ENCODE results near the gene SLC23A2.
"Not testable (repeated sequence)": the region's sequence is repeated elsewhere in the genome, so short reads cannot be mapped to it uniquely, and the experiment has no call there.

Gene SLC23A2

DNA sequence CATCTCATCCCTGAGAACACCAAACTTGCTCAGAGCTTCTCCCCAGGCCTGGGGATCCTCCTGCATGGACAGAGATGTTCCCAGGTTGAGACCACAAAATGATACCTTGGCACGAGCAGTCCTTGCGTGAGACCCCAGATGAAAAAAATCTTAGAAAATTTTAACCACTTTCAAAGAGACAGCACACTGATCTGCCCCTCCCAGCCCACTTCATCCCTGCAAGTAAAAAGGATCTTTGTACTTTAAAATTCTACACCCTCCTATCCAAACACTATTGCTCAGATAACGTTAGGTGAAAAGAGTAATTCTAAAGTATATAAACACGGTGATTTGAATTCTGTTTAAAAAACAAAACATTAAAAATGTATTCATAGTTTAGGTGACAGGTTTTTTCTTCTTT is 98.5 kb downstream of the SLC23A2 start:
- DNase-seq (ENCODE audit: low read depth in 2 of 2), result no peak

DNA sequence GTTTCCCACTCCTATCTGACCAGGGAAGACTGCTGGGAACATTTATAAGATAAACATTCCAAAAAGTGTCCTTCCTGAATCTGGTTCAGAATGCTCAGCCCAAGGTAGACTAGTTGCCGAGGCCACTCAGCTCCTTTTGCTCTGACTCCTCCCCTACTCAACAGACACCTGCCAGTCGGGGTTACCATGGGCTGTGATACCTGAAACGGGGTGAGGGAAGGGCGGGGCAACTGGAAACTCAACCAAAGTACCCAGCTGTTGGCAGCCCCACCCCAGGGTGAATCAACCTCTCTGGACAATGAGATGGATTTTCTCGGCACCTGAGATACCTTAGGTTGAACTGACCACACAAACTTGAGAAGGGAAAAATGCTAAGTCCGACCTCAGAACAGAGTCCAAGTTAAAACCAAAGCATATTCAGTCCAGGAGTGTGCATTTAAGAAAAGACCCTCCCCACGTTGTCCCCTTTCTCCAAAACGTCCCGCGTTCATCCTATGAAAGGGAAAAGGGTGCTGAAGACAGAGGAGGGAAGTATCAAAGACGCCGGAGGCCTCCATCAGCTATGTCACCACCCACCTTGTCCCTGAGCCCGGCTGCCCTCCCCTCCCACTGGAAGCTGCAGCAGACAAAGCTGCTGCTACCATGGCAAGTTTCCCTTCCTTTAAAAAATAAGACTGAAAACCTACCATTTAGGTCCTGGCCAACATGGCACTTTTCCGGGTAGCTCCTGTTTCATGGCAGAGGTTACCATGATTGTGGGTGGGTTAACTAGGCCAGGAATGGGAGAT is 100.1 kb downstream of the SLC23A2 start:
- DNase-seq (ENCODE audit: low read depth in 2 of 2), result no peak

DNA sequence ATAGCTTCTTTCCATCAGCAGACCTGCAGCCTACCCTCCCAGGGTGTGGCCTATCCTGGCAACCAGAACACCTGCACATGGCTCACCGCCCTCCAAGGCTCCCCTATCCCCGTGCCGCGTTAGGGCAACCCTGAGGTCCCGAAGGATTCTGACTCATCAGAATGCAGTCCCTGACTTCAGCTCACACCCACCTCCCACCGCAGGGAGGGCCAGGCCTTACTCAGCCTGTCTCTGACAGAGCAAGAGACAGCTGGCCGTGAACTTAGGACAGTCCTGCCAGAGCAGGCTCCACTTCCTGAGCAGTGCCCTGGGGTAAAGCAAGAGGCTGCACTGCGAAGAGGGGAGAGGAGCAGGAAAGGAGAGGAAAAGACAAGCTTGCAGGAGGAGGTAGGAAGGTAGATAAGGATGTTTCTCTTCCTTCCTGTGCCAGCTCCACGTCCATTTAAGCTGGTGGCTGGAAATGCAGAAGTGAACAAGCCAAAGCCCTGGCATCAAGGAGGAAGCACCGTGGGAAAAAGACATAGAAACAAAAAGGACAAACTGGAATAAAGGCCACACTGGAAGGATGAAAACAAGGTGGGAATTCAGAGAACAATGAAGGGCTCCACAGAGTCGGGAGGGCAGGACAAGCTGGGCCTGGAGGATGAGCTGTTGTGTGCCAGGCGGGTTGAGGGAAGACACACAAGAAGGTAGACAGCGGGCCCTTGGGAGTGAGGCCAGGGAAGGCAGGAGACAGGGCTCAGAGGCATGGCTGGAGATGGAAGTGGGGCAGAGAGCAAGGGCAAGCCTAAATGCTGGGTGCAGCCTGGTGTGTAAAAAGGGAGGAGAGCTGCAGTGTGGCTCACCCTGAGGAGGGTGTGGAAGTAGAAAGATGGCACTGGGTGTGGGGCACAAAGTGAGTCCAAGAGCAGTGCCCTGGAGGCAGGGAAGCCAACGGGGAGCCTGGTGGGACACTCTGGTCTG is 102.7 kb downstream of the SLC23A2 start:
- no peak for DNase-seq (ENCODE audit: low read depth in 2 of 2)

DNA sequence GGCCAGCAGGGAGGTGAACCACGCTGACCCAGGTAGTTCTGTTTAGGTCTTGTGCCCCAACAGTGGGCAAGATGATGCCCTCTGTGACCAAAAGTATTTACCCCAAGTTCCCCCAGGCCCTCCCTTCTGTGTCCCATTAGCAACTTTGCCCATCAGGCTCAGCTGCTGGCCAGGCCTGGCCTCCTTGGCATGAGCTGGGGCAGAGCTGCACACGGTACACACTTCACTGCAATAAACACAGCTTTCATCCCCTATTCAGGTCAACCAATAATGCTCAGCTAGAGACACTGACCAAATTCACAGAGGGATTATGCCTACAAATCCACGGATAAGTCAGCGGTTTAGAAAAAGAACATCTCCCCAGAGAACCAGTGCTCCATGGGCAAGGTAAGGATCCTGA is 103.7 kb downstream of the SLC23A2 start:
- no peak for DNase-seq (ENCODE audit: low read depth in 2 of 2)

DNA sequence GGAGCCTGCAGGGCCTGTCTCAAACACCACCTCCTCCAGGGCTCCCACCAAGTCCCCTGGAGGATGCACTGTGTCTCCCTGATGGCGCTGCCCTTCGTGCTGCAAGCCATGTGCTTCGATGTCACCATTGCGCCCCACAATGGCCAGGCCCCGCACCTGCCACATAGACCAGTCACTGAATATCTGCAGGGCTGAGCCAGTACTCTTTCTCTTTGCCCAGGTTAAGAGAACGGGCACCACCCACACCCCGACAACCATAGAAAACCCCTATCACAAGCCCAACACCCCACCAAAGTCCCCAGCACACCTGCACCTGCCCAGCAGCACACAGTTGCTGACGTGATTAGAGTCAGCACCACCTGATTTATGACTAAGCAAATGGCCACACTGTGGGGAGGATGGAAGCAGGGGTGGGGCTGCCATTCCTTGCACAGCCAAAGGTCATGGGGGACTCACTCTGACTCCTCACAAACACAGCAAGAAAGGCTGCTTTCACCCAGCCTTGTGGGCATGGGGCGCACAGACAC is 104.3 kb downstream of the SLC23A2 start:
- no peak for DNase-seq (ENCODE audit: low read depth in 2 of 2)

DNA sequence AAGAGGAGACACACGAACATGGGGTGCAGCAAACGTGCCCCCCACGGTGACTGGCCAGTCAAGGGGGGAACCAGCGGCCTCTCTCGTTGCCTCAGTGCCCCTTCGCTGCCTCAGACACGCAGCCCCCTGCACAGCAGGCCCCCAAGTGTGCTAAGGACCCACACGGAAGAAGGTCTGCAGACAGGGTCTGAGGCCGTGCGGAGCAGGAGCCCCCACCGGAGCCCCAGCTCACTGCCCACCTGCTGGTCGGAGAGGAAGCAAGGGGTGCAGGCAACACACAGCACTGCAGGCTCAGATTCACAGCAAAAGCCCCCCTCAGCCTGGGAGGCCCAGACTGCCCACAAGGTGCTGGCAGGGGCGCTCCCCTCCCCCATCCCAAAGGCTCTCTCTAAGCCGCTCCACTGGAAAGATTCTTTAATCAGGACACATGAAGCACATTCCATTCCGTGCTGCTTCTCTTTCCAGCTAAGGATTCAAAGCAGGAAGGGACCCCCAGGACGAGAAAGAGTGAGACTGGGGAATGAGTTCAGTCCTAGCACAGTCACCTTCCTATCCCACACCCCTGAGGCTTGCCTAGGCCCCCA is 105.1 kb downstream of the SLC23A2 start:
- DNase-seq (ENCODE audit: low read depth in 2 of 2), result no peak

DNA sequence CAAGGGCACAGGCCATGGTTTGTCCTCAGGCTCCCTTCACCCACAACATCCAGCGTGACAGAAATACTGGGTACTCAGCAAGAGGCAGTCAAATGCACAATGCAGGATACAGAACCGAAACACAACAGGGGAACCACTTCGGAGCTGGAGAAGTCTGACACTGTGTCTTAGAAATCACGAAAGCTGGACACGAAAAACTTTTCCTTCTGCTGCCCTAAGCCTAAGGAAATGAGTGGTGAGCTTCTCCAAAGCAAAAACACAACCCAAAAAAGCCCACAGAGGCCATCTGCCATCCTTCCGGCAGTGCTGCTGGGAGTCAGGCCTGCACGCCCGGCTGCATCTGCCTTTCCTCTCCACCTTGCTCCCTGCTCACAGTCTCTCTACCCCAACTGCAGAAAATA is 106.3 kb downstream of the SLC23A2 start:
- DNase-seq (ENCODE audit: low read depth in 2 of 2), result no peak

DNA sequence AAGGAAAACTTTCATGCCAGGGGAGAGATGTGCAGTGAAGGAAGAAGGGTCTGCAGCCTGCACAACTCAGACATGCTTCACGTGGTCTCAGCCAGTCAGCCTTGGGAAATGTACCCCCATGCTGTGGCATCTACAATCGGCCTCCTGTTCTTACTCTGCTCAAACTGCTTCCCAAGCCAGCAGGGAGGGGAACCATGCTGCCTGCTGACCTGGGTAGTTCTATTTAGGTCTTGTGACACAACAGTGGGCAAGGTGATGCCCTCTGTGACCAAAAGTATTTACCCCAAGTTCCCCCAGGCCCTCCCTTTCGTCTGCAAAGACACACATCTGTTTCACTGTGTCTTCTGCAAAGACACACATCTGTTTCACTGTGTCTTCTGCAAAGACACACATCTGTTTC is 106.9 kb downstream of the SLC23A2 start:
- no peak for DNase-seq (ENCODE audit: low read depth in 2 of 2)

DNA sequence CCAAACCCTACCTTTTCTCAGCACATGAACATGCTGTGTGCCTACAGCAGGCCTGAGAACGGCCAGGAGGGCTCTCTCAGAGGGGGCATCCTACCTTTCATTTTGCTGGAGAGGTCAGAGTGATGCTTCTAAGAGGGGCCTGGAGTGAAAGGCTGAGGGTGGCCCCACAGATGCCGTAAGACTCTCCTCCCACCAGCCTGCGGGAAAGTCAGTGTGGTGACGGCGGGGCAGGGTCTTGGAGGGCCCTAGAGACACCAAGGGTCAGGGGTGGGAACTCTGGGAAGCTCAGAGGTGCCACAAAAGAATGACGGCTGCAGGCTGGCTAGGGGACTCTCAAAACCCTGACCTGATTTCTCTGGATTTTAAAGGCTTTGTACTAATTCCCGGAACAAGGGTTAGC is 107.6 kb downstream of the SLC23A2 start:
- no peak for DNase-seq (ENCODE audit: low read depth in 2 of 2)

DNA sequence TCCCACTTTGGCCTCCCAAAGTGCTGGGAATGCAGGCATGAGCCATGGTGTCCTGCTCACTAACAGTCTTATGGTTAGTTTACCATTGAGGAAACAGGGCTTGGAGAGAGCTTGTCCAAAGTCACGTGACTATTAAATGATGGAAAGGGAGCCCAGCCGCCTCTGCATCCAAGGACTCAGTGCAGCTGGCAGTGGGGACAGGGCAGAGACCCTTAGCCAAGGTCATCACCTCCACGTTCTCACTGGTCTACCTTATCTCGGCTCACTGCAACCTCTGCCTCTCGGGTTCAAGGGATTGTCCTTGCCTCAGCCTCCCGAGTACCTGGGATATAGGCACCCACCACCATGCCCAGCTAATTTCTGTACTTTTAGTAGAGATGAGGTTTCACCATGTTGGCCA is 109.3 kb downstream of the SLC23A2 start:
- DNase-seq (ENCODE audit: low read depth in 2 of 2), result no peak

DNA sequence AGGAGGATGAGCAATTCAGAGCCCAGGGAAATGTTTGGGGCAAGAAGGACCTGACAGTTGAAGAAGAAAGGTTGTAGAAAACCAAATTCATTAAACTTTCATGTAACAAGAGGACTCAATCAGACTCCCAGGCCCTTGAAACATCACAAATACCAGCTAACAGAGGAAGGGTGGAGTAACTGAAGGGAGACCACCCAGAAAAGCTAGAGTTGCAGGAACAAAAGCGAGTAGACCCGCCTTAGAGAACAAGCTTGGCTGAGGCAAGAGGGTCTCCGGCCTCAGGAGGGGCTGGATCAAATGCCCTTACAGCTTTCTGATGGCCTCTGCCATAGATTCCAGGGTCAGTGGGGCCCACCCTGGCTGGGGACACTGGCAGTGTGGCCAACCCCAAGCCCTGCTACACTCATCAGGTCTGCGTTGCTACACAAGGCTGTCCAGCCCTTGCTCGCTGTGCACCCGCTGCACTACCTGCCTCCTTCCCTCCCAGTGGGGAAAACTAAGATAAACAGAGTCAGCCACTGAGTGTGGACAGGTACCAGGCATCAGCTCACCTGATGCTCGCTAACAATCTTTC is 110.0 kb downstream of the SLC23A2 start:
- no peak for DNase-seq (ENCODE audit: low read depth in 2 of 2)

DNA sequence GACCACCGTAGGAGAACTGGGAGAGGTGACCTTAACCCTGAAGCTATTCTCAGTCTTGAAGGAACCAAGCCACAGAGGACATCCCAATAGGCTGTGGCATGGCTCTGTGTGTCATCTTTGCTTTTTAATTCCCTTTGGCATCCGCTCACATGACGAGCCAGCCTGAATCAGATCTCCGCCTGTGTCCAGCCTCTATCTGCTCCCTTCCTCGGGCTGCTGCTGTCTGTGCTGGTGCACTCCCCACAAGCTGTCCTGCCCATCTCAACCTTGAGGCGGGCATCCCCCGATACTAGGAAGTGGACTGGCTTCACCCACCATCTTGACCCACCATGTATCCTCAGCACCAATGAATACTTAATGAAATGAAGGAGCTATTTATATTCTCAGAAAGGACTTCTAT is 111.9 kb downstream of the SLC23A2 start:
- DNase-seq (ENCODE audit: low read depth in 2 of 2), result no peak

DNA sequence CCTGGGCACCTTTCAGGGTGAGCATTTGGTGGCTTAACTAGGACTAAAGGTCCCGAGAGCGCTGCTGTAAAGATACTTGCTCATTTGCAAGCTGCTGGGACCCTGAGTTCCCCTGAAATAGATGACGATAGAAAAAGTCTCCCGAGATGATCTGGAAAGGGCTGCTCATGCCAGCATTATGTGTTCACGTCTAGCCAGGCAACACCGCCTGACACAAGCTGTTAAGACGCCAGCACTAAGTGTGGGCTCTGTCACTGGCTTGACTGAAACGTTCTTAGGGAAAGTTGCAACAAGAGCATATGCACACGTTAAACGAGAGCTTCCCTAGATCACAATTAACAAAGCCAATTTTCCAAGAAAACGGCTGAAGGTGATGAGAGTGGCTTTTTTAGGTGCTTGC is 113.7 kb downstream of the SLC23A2 start:
- no peak for DNase-seq (ENCODE audit: low read depth in 2 of 2)

DNA sequence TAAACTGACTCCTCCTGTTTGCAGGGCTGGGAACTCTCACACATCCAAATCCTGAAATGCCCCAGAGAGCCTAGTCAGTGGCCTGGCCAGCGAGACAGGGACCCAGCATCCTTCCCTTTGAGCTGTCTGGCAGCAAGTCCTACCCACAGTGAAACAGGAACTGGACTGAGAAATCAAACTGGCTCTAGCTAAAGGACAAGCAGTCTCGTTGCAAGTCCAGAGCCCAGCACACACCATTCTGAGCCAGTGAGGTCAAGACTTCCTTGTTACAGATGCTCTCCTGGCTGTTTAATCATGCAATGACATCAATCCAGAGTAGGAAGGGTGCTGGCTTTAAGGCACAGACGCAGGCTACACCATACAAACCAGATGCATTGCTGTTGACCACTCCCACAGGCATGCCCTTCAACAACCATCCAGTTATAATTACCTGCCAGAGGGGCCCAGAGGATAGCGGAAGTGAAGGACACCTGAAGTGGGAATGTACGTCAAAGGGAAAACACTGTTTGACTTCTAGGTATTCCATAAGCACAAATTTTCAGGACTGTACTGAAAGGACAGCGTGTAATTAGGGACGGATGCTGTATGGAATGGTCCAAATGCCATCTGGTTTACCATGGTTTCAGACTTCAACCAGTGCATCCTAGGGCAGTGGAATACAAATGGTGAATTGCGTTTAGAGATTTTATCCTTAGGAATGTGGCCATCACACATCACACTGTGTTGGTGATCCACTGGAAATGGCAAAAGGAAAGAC is 114.4 kb downstream of the SLC23A2 start:
- no peak for DNase-seq (ENCODE audit: low read depth in 2 of 2)

DNA sequence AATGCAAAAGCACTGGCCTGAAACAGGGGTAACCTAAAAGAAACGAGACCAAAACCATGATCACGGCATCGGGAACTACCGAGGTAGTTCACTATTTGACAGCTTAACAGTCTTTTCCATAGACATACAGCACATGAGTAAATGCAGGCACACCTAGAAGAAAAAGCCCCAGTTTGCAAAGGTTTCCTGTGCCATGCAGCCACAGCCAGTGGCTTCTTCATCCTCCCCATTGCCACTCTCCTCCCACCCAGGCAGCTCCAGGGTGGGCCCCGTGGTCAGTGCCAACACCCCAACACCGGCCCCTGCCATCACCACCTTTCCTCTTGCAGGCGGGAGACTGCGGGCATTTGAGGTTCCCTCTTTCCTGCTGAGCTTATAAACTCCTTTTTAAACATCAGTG is 115.4 kb downstream of the SLC23A2 start:
- DNase-seq (ENCODE audit: low read depth in 2 of 2), result no peak

DNA sequence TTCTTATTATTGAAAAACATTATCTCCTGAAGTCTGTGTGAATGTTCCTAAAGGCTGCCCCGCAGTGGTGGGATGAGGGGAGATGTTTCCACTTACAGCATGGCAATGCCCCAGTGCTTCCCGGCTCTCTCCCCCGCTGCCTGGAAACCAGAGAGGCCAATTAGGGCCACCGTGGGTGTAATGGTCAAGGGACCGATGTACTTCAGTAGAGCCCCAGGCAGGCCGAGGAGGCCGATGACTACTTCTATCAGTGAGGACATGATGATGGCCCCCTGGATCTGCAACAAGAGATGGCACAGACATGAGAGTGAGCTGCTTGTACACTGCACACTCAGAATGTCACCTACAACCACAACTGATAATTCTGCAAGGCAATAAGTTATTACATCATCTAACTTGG is 117.8 kb downstream of the SLC23A2 start:
- DNase-seq (ENCODE audit: low read depth in 2 of 2), result no peak

DNA sequence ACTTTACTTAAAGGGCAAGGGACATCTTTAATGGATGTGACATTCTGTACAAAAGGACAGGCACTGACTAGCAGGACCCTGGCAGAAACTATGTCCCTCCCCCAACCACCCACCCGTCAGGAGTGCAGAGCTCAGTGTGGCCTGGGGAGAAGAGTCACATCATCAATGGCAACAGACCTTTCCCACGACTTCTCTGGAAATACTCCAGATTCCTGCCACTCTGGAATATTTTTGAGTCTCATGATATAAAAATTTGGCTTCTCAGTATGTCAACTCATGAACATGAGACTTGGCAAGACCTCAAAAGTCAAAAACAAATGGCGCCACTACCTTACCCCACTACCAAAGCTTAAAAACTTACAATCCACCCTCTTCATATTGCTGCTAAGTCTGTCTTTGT is 118.3 kb downstream of the SLC23A2 start:
- no peak for DNase-seq (ENCODE audit: low read depth in 2 of 2)

DNA sequence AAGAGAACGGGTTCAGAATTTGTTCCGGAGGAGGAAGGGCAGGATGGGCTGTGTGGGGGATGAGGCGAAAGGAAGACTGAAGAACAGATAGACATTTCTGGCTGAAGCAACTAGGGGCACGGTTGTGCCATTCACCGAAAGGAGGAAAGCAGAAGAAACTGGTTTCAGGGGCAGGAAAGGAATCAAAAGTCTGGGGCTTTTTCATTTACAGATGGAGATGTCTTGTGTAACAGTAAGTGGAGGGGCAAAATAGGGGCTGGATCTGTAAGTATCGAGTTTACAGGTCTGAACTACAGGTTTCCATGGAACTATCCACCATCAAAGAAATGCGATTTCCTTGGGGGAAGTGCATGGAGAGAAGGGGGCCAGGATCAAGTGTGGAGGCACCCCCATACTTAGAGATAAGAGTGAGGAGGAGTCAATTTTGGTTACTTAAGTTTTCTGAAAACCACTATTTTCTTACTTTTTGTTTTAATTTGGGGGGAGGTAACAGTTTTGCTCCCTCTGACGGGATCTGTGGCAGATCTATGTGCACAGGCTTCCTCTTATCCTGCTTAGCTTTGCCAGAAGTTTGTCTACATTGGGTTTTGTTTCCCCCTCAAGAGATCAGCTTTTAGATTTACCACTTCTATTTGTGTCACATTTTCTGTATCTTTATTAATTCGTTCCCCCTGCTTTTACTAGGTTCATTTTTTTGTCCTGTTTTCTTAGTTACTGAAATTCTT is 120.1 kb downstream of the SLC23A2 start:
- DNase-seq (ENCODE audit: low read depth in 2 of 2), result no peak

DNA sequence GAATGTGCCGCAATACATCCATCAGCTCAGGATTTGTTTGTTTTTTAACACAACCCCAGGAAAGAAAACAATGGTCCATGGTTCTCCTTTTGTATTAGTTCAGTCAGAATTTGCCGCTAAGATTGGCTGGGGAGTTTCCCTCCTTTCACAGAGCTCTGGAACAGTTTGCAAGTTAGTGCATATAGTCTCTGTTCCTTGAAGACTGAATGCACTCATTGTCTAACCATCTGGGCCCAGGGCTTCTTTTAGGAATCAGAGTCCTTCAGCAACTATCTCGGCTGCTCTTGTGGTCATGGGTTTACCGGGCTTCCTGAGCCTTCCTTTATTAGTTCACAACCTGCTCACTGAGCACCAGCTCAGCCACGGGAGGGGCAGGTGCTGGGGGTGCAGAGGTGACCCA is 121.3 kb downstream of the SLC23A2 start:
- no peak for DNase-seq (ENCODE audit: low read depth in 2 of 2)

DNA sequence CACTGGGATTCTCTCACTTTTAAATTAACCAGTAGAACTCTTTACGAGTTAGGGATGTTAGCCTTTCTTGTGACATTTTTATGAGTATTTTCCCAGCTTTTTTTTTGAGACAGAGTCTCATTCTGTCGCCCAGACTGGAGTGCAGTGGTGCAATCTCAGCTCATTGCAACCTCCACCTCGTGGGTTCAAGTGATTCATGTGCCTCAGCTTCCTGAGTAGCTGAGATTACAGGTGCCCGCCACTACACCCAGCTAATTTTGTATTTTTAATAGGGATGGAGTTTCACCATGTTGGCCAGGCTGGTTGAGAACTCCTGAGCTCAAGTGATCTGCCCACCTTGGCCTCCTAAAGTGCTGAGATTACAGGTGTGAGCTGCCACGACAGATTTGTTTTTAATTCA is 123.2 kb downstream of the SLC23A2 start:
- DNase-seq (ENCODE audit: low read depth in 2 of 2), result not testable (repeated sequence)

DNA sequence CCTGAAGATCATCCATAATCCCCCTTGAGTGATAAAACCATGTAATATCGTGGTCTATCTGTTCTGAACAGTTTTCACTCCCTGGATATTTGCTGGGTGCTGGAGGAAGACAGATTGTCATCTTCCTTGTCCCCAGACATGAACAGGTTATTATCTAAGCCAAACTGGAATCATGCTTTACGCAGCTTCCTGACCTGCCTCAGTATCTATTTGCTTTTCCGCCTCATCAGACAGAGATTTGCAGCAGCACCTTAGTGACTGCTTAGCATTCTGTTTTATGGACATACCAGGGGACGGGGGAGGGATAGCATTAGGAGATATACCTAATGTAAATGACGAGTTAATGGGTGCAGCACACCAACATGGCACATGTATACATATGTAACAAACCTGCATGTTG is 124.6 kb downstream of the SLC23A2 start:
- DNase-seq (ENCODE audit: low read depth in 2 of 2), result no peak
